HAP-1 (cell line): ENCODE measurements around the gene MRFAP1L1.
"Not testable (repeated sequence)": the region's sequence is repeated elsewhere in the genome, so short reads cannot be mapped to it uniquely, and the experiment has no call there.

Experiments
- DNase-seq, 2 experiments: peaks; one replicate each; pipeline ENCODE4 v3.0.0-alpha.2; 2016 to 2020; ENCODE audit warnings: low spot score in 2 of 2
- H3K27me3 ChIP-seq: fragments of 250-450 bp; sonication (Bioruptor Pico); 2 replicates; pipeline ENCODE4 v1.5.1; 2020; ENCODE audit warnings: low read depth, mild to moderate bottlenecking, moderate library complexity
- H3K36me3 ChIP-seq: fragments of 250-450 bp; sonication (Bioruptor Pico); replicated peaks from 2 replicates; pipeline ENCODE4 v1.5.1; 2020; ENCODE audit warnings: mild to moderate bottlenecking
- H3K4me1 ChIP-seq: fragments of 250-450 bp; sonication (Bioruptor Pico); 2 replicates; pipeline ENCODE4 v1.5.1; 2020; ENCODE audit warnings: mild to moderate bottlenecking
- H3K4me3 ChIP-seq: fragments of 250-450 bp; sonication (Bioruptor Pico); 2 replicates; pipeline ENCODE4 v1.5.1; 2020; ENCODE audit warnings: mild to moderate bottlenecking, moderate library complexity
- H3K9me3 ChIP-seq: fragments of 250-450 bp; sonication (Bioruptor Pico); 2 replicates; pipeline ENCODE4 v1.5.1; 2020; ENCODE audit warnings: mild to moderate bottlenecking, moderate library complexity
- in situ Hi-C: fragments of 300-500 bp; cut with MboI; formaldehyde crosslinking; loops from 3 replicates; pipeline ENCODE4 v1.14.3; 2020; ENCODE audit warnings: low sequenced_read_pairs, inconsistent platforms, mixed read lengths

MRFAP1L1 gene

DNA sequence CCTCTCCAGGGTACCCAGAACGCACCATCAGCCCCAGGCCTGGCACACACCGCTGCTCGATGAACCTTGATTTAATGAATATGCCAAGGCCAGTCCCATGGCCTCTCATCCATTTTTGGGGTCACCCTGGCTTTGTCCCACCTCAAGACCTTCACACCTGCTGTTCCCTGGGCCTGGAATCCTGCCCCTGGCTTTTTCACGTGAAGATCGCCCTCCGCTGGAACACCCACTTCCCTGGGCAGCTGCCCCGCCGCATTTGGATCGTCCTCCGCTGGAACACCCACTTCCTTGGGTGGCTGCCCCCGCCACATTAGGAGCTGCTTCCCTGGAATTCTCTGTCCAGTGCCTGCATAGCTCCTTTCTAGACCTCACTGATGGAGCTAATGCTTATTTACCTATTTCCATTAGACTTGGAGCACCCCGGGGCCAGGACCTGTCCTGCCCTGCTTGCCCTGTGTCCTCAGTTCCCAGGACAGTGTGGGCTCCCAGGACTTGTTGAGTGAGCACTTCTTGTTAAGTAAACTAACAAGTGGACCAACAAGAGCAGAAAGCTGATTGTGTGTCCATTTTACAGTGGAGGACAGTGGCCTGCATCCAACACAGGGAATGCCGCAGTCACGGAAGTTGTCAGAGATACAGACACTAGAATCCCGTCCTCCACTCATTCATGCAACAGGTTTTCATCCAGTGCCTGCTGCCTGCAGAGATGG, 18.8 kb upstream of the MRFAP1L1 start:
- no peaks in the 10 kb centered on the region for H3K9me3 ChIP-seq
- no peaks in the 10 kb centered on the region for H3K36me3 ChIP-seq
- H3K27me3 ChIP-seq: no peaks in the 10 kb centered on the region
- DNase-seq: no peak
- in situ Hi-C loops: no loop called here
- no peaks in the 10 kb centered on the region for H3K4me1 ChIP-seq
- no peak overlapping the region for H3K4me3 ChIP-seq

DNA sequence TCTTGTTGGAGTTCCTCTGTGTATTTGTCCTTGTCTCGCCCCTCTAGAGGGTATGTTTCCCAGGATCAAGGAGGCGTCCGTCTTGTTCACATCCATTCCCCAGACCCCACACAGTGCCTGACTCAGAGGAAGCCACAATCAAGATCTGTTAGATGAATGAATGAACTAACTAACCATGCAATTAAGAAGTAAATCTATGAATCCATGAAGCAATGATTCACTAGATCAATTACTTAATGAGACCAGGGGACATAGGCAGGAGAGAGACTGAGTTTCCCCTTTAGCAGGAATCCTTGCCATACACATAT, 18.2 kb upstream of the MRFAP1L1 start:
- Histone ChIP-seq H3K9me3 (no peaks in the 10 kb centered on the region), H3K27me3 (no peaks in the 10 kb centered on the region), H3K4me1 (no peaks in the 10 kb centered on the region), H3K4me3 (no peak overlapping the region), H3K36me3 (no peaks in the 10 kb centered on the region)
- no peak for DNase-seq
- in situ Hi-C loops: no loop called here

DNA sequence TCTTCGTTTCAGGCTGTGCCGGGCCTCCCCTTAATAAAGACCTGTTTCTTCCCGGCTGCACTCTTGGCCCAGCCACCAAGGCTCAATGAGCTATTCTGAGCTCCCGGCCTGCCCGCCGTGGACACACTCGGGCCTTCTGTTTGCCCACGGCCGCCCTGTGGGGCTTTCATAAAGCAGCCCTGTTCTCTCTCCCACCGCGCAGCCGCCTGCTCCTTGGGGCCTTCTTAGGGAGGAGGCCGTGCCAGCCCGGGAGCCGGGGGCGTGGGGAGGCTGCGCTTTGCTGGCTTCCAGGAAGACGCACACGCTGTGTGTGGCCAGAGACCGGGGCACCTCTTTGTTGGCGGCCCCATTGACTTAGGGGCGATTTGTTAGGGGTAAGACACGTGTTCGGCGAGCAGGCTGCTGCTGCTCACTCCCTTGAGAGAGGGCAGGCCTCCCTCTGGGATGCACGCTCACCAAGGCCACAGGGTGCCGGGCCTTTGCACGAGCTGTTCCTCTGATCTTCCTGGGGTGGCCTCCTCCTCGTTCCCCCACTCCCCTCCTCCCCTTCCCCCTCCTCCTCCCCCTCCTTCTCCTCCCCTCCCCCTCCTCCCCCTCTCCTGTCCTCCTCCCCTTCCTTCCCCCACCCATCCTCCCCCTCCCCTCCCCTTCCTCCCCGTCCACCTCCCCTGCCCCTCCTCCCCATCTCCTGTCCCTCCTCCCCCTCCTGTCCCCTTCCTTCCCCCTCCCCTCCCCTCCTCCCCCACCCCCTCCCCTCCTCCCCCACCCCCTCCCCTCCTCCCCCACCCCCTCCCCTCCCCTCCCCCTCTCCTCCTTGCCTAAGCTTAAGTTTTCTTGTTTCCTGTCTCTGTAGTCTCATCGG, 17.6 kb upstream of the MRFAP1L1 start:
- in situ Hi-C loops: no loop called here
- Histone ChIP-seq H3K4me3 (no peak overlapping the region), H3K9me3 (no peaks in the 10 kb centered on the region), H3K27me3 (no peaks in the 10 kb centered on the region), H3K36me3 (no peaks in the 10 kb centered on the region), H3K4me1 (no peaks in the 10 kb centered on the region)
- no peak for DNase-seq

DNA sequence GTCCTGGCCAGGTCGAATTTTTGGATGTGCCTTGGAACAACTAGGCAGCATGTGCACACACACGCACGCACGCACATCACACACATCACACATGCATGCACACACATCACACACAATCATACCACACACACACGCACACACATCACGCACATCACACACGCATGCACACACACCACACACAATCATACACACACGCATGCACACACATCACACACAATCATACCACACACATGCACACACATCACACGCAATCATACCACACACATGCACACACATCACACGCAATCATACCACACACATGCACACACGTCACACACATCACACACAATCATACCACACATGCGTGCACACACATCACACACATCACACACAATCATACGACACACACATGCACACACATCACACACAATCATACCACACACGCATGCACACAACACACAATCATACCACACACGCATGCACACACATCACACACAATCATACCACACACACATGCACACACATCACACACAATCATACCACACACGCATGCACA, 15.8 kb upstream of the MRFAP1L1 start:
- H3K4me3 ChIP-seq, H3K4me1 ChIP-seq, in situ Hi-C loops, H3K27me3 ChIP-seq, DNase-seq, H3K36me3 ChIP-seq, H3K9me3 ChIP-seq: not testable (repeated sequence)

DNA sequence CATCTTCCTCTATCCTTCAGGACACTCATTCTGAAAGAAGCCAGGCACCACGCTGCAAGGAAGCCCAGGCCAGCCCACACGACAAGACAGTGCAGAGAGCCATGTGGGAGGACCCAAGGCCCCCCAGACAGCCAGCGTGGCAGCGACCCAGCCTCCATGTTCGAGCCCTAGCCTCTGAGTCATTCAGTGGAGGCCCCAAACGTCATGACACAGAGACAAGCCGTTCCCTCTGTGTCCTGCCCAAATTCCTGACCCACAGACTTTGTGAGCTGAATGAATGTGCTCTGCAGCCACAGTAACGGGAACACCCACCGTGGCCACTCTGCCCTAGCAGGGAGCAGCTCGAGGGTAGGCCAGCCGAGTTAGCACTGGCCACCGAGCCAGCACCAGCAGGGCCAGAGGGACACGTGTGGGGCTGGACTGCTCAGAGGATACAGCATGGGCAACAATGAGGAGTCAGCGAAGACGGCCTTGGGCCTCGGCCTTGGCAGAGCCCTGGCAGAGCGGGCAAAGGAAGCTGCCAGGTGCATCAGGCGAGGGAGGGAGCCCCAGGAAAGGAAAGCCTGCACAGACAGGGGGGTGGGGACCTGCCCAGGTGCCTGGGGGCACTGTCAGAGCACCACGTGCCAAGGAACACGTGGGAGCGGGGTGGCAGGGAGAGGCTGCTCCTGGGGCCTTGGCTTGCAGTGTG, 14.9 kb upstream of the MRFAP1L1 start:
- no peak for DNase-seq
- no peaks in the 10 kb centered on the region for H3K27me3 ChIP-seq
- H3K9me3 ChIP-seq: no peaks in the 10 kb centered on the region
- H3K4me3 ChIP-seq: no peak overlapping the region
- no peaks in the 10 kb centered on the region for H3K36me3 ChIP-seq
- H3K4me1 ChIP-seq: no peaks in the 10 kb centered on the region
- in situ Hi-C loops: loop anchor here (5.0 kb wide), 2 partner anchors 153 to 348 kb away; no protein-coding TSS in a partner anchor

DNA sequence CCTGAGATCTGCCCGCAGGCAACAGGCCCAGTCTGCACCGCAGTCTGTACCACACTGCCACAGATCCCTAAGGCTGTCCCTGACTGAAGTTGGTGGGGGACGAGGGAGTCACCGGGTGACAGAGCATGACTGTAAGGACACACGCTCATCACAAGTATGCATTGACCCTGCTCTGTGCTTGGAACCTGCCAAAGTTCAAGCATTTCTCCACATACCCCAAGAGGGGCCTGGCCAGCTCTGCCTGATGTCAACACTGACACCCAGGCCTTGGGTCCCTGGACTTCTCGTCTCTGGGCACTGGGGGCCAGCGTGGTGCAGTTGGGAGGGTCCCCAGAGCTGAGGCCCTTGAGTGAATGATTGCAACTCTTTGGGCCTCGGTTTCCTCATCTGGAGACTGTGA, 14.2 kb upstream of the MRFAP1L1 start:
- no peaks in the 10 kb centered on the region for H3K36me3 ChIP-seq
- H3K4me3 ChIP-seq: no peak overlapping the region
- H3K9me3 ChIP-seq: no peaks in the 10 kb centered on the region
- in situ Hi-C loops: loop anchor here (5.0 kb wide), 2 partner anchors 153 to 348 kb away; no protein-coding TSS in a partner anchor
- H3K27me3 ChIP-seq: no peaks in the 10 kb centered on the region
- H3K4me1 ChIP-seq: no peaks in the 10 kb centered on the region
- no peak for DNase-seq

DNA sequence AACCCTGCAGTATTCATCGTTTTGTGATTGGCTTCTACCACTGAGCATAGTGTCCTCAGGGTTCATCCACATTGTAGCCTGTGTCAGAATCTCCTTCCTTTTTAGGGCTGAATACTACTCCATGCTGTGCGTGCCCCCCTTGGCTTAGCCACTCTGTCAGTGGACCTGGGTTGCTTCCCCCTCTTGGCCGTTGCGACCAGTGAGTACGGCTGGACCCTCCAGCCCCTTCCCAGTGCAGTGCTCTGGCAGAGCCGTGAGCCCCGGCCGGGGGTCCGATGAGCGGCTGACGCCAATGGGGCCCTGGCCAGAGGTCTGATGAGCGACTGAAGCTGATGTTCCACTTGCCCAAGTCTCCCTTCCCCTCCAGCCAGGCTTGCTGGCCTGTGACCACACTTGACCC, 13.2 kb upstream of the MRFAP1L1 start:
- no peaks in the 10 kb centered on the region; the same call in 1 of the 2 replicates for H3K4me1 ChIP-seq
- no peaks in the 10 kb centered on the region for H3K9me3 ChIP-seq
- DNase-seq: no peak
- no peak overlapping the region for H3K4me3 ChIP-seq
- no peaks in the 10 kb centered on the region for H3K27me3 ChIP-seq
- H3K36me3 ChIP-seq: no peaks in the 10 kb centered on the region
- in situ Hi-C loops: loop anchor here (5.0 kb wide), 2 partner anchors 154 to 349 kb away; no protein-coding TSS in a partner anchor

DNA sequence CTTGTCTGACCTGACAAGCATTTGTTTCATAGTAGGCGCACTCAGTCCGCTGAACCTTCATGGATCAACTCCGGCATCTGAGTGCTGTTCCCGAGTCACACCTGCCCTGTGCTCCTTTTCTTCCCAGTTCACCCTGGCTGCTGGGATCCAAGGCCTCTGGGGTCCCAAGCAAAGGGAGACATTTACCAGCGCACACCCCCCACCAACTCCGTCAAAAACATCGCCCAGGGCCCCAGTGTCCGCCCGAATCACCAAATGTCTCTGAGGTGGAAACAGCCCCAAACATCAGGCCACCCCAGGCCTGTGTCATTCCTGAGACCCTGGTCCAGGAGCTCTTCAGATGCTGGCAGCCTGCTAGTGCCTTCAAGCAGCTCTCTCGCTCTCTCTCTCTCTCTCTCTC, 11.5 kb upstream of the MRFAP1L1 start:
- Histone ChIP-seq H3K9me3 (no peaks in the 10 kb centered on the region), H3K27me3 (no peaks in the 10 kb centered on the region), H3K4me1 (peaks cover 2% of the 10 kb centered on the region; the same call in 1 of the 2 replicates), H3K36me3 (no peaks in the 10 kb centered on the region), H3K4me3 (no peak overlapping the region)
- no peak for DNase-seq
- in situ Hi-C loops: loop anchor here (5.0 kb wide), 2 partner anchors 156 to 351 kb away; no protein-coding TSS in a partner anchor

DNA sequence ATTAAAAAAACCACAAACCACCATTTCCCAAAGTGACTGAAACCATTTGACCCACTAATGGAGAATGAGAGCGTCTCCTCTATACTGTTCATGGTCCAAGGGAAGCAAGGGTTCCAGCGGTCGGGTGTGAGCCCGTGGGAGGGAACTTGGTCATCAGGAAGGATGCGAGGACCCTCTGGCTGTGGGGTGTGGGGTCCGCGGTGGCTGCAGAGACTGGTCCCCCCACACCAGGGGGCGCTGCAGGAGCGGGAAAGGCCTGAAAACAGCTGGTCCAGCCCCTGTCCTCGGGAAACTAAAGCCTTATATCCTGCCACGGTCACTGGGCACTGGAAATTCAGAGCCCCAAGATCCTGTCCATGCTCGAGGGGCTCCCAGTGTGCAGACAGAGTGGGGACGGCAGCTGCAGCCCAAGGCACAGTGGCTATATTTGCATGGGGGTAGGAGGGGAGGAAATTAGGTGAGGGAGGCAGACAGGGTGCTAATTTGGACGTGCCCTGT, 10.6 kb upstream of the MRFAP1L1 start:
- Histone ChIP-seq H3K9me3 (no peaks in the 10 kb centered on the region), H3K36me3 (no peaks in the 10 kb centered on the region), H3K4me1 (peaks cover 5% of the 10 kb centered on the region), H3K27me3 (no peaks in the 10 kb centered on the region), H3K4me3 (no peak overlapping the region)
- in situ Hi-C loops: loop anchor here (5.0 kb wide), 2 partner anchors 157 to 352 kb away; no protein-coding TSS in a partner anchor
- peak; percentile 73 to 95 for DNase-seq

DNA sequence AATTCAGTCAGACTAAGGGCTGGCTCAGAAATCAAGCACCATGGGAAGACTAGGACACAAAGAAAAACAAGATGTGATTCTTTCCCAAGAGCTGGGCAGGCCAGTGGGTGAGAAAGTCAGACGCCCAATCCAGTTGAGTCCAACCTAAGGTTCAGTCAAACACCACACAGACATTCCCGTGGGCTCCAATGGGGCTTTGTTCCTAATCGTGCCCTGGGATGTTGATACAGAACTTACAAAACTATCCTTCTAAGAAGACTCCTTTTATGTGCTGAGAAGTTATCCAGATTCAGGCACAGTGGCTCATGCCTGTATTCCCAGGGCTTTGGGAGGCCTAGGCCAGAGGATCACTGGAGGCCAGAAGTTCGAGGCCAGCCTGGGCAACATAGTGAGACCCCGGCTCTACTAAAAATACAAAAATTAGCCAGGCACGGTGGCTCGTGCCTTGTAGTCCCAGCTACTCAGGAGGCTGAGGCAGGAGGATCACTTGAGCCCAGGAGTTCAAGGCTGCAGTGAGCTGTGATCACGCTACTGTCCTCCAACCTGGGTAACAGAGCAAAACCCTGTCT, 10.0 kb upstream of the MRFAP1L1 start:
- H3K36me3 ChIP-seq: no peaks in the 10 kb centered on the region
- H3K4me3 ChIP-seq: no peak overlapping the region
- H3K4me1 ChIP-seq: peaks cover 5% of the 10 kb centered on the region
- no peaks in the 10 kb centered on the region for H3K27me3 ChIP-seq
- in situ Hi-C loops: loop anchor here (5.0 kb wide), 2 partner anchors 158 to 353 kb away; no protein-coding TSS in a partner anchor
- no peak for DNase-seq
- H3K9me3 ChIP-seq: no peaks in the 10 kb centered on the region

DNA sequence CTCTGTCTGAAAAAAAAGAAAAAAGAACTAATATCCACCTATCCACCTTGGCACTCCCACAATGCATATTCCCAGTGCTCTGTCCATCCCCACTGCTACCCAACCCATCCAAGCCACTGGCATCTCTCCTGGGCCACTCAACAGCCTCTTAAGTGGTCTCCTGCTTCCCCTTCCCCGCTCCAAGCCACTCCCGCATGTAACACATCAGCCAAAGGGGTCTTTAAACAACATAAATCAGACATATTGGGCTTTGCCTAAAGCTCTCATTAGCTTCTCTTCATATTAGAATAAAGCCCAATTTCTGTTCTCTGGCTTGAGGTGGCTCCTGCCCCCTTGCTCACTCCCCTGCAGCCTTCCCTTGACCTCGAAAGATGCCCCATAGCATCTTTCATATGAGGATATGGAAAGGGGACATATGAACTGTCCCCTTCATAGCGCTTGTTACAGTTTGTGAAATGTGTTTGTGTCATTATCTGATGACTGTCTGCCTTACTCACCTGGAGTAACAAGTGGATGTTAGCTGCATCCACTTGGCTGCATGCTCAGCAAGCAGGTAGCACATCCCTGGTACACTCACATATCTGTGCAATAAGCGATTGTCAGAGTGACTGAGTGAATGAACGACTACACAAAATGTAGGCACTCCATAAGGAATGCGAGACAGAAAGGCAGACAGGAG, 9.4 kb upstream of the MRFAP1L1 start:
- H3K36me3 ChIP-seq: no peaks in the 10 kb centered on the region
- no peaks in the 10 kb centered on the region for H3K27me3 ChIP-seq
- no peak for DNase-seq
- peaks cover 5% of the 10 kb centered on the region for H3K4me1 ChIP-seq
- H3K4me3 ChIP-seq: no peak overlapping the region
- no peaks in the 10 kb centered on the region for H3K9me3 ChIP-seq
- in situ Hi-C loops: no loop called here

DNA sequence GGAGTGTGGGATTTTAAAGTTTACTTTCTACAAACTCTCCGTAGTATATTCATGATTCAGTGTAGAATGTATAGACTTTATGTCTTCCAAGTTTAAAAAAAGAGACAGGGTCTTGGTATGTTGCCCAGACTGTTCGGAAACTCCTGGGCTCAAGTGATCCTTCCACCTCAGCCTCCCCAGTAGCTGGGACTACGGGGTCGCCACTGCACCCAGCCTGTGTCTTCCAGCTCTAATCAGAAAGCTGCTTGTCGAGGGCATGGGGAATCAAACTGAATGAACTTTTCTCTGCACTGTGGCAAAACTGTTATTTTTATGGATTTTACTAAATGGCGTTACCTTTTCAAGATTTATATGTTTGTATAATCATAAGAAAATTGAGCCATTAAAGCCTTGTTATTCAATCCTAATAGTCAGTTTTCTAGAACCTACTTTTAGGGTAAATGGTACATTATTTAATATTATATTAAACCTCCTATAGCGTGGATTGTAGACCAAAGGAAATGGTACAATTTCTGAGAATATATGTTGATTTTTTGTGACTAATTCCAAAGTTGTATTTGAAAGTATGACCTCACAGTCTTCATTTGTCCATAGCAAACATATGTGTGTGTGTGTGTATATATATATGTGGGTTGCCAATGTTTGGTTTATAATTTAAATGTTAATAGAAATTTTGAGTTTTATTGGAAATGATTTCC, 7.4 kb upstream of the MRFAP1L1 start:
- Histone ChIP-seq H3K9me3 (no peaks in the 10 kb centered on the region), H3K36me3 (no peaks in the 10 kb centered on the region), H3K27me3 (no peaks in the 10 kb centered on the region), H3K4me1 (peaks cover 5% of the 10 kb centered on the region), H3K4me3 (peak overlapping the region; percentile 63)
- peak in 1 of 2 experiments; percentile 36 for DNase-seq
- in situ Hi-C loops: no loop called here
